HepG2 (cell line): ENCODE measurements around the gene TGM1. TPM values are rescaled to one million over a fixed set of nuclear protein-coding genes. Genes with fewer than 3 reads are reported as not detected.

Experiments used
- BHLHE40 ChIP-seq: IDR thresholded peaks from 2 replicates; pipeline ENCODE4 v1.6.1; 2011; ENCODE audit warnings: low read length, improper control_type of control experiment
- CEBPG ChIP-seq: IDR thresholded peaks from 2 replicates; pipeline ENCODE4 v1.6.1; 2016
- CREM ChIP-seq, 2 experiments: sonication (generic) in 1 of 2; formaldehyde crosslinking in 1 of 2; IDR thresholded peaks; 2 replicates each; pipeline versions ENCODE4 v1.4.0 to v1.6.1; 2016 to 2020; ENCODE audit warnings: antibody characterized with exemption in 1 of 2, mild to moderate bottlenecking in 1 of 2, missing genetic modification reagents in 1 of 2
- ELF4 ChIP-seq: sonication (generic); formaldehyde crosslinking; IDR thresholded peaks from 2 replicates; pipeline ENCODE4 v1.5.0; 2020; ENCODE audit warnings: missing genetic modification reagents, mild to moderate bottlenecking, moderate library complexity, borderline replicate concordance
- FOXJ3 ChIP-seq: sonication (generic); formaldehyde crosslinking; IDR thresholded peaks from 2 replicates; pipeline ENCODE4 v1.4.0; 2020; ENCODE audit warnings: missing genetic modification reagents, mild to moderate bottlenecking, borderline replicate concordance
- HNF4G ChIP-seq, 2 experiments: sonication (generic) in 1 of 2; formaldehyde crosslinking in 1 of 2; IDR thresholded peaks; 2 replicates each; pipeline versions ENCODE4 v1.4.0 to v1.6.1; 2011 to 2020; ENCODE audit warnings: borderline replicate concordance in 2 of 2, low read depth in 2 of 2, mild to moderate bottlenecking in 2 of 2, low read length in 1 of 2, missing genetic modification reagents in 1 of 2, moderate library complexity in 1 of 2
- KMT2B ChIP-seq: IDR thresholded peaks from 2 replicates; pipeline ENCODE4 v1.6.1; 2016; ENCODE audit warnings: missing genetic modification reagents, missing compliant biosample characterization
- MTA3 ChIP-seq: sonication (generic); formaldehyde crosslinking; IDR thresholded peaks from 2 replicates; pipeline ENCODE4 v1.4.0; 2020; ENCODE audit warnings: missing genetic modification reagents
- PPARG ChIP-seq: conservative IDR thresholded peaks from 2 replicates; pipeline ENCODE4 v1.6.1; 2016; ENCODE audit warnings: missing biosample characterization, missing genetic modification reagents
- RBAK ChIP-seq: sonication (generic); formaldehyde crosslinking; IDR thresholded peaks from 2 replicates; pipeline ENCODE4 v1.5.1; 2020; ENCODE audit warnings: mild to moderate bottlenecking, missing genetic modification reagents
- SALL1 ChIP-seq: sonication (generic); formaldehyde crosslinking; IDR thresholded peaks from 2 replicates; pipeline ENCODE4 v1.8.0; 2022; ENCODE audit warnings: mild to moderate bottlenecking, missing genetic modification reagents
- SAP130 ChIP-seq: IDR thresholded peaks from 2 replicates; pipeline ENCODE4 v1.6.1; 2016; ENCODE audit warnings: low read depth
- ZBTB1 ChIP-seq: sonication (generic); formaldehyde crosslinking; IDR thresholded peaks from 2 replicates; pipeline ENCODE4 v1.4.0; 2020; ENCODE audit warnings: missing genetic modification reagents, borderline replicate concordance
- ZFP1 ChIP-seq: IDR thresholded peaks from 2 replicates; pipeline ENCODE4 v1.6.1; 2016
- ZNF124 ChIP-seq: sonication (generic); formaldehyde crosslinking; IDR thresholded peaks from 2 replicates; pipeline ENCODE4 v1.4.0; 2020; ENCODE audit warnings: missing genetic modification reagents
- ZNF136 ChIP-seq: sonication (generic); formaldehyde crosslinking; IDR thresholded peaks from 2 replicates; pipeline ENCODE4 v1.8.1; 2022; ENCODE audit warnings: low read depth, mild to moderate bottlenecking, moderate library complexity, missing genetic modification reagents
- ZNF253 ChIP-seq: sonication (generic); formaldehyde crosslinking; IDR thresholded peaks from 2 replicates; pipeline ENCODE4 v1.8.0; 2022; ENCODE audit warnings: mild to moderate bottlenecking, missing genetic modification reagents, borderline replicate concordance
- ZNF431 ChIP-seq: sonication (generic); formaldehyde crosslinking; IDR thresholded peaks from 2 replicates; pipeline ENCODE4 v1.9.0; 2022; ENCODE audit warnings: missing genetic modification reagents, low read depth, mild to moderate bottlenecking, borderline replicate concordance
- ZNF569 ChIP-seq: sonication (generic); formaldehyde crosslinking; IDR thresholded peaks from 2 replicates; pipeline ENCODE4 v1.5.0; 2020; ENCODE audit warnings: mild to moderate bottlenecking, missing genetic modification reagents, moderate library complexity, borderline replicate concordance
- ZNF678 ChIP-seq: sonication (generic); formaldehyde crosslinking; IDR thresholded peaks from 2 replicates; pipeline ENCODE4 v1.4.0; 2020; ENCODE audit warnings: mild to moderate bottlenecking, missing genetic modification reagents
- ZNF792 ChIP-seq: IDR thresholded peaks from 2 replicates; pipeline ENCODE4 v1.6.1; 2016
- ZNF878 ChIP-seq: sonication (generic); formaldehyde crosslinking; IDR thresholded peaks from 2 replicates; pipeline ENCODE4 v1.8.1; 2023; ENCODE audit warnings: mild to moderate bottlenecking, missing genetic modification reagents, moderate library complexity
- ZUFSP ChIP-seq: sonication (generic); formaldehyde crosslinking; IDR thresholded peaks from 2 replicates; pipeline ENCODE4 v1.9.0; 2021; ENCODE audit warnings: missing genetic modification reagents, mild to moderate bottlenecking, borderline replicate concordance
- polyA plus RNA-seq, 8 experiments: library from polyadenylated mRNA; depleted of rRNA in 3 of 8; stranded (reverse) in 7 of 8; unstranded in 1 of 8; fragments of >200 nt; fragmentation: Illumina TruSeq in 4 of 8; extraction: Trizol in 4 of 8; gene quantifications; 2 replicates each; pipeline versions ENCODE4 v1.2.1 to v1.2.3, GENCODE V29; 2011 to 2016; ENCODE audit warnings: low read depth in 4 of 8, missing spikeins in 1 of 8, mixed read lengths in 1 of 8; ENCODE audit not compliant: insufficient read depth in 1 of 8
- total RNA-seq, 5 experiments: library from RNA; depleted of rRNA; stranded (reverse); fragments of >200 nt; fragmentation: Illumina TruSeq; extraction: Trizol; gene quantifications; 2 replicates each; pipeline ENCODE4 v1.2.3, GENCODE V29; 2016; ENCODE audit warnings: low read depth in 1 of 5
- TF ChIP-seq, protein P1 (sequence below): sonication (generic); formaldehyde crosslinking; IDR thresholded peaks from 2 replicates; pipeline ENCODE4 v1.5.1; 2020; ENCODE audit warnings: missing genetic modification reagents, mild to moderate bottlenecking, borderline replicate concordance
- TF ChIP-seq, protein P2 (sequence below): sonication (generic); formaldehyde crosslinking; IDR thresholded peaks from 2 replicates; pipeline ENCODE4 v1.4.0; 2020; ENCODE audit warnings: low read depth, missing genetic modification reagents

Gene TGM1
- total and polyA plus RNA-seq, 2 of the 13 experiments (the other 11 are each of a cell fraction or from before 2014, with no cell fraction given) = 3.2 to 10.6 TPM

- TF ChIP-seq ZUFSP (CRISPR knock-in tag) (no peak), BHLHE40 (0 out of 2 replicates have a peak, but pooled peaks have one; percentile 11), SAP130 (peak; percentile 90), ZNF431 (CRISPR knock-in tag) (peak; percentile 76; the same call in 1 of the 2 replicates), SALL1 (CRISPR knock-in tag) (peak; percentile 66), ZNF124 (CRISPR knock-in tag) (peak; percentile 99), HNF4G (IDR thresholded peaks at IDR 0.05; ENCODE audit: borderline replicate concordance, low read depth, low read length) (no peak), HNF4G (CRISPR knock-in tag; IDR thresholded peaks at IDR 0.05; ENCODE audit: borderline replicate concordance, low read depth) (peak; percentile 38; the same call in 1 of the 2 replicates), PPARG (CRISPR knock-in tag) (peak; percentile 51), ZNF878 (CRISPR knock-in tag) (no peak), CEBPG (peak; percentile 2; the same call in 1 of the 2 replicates), ZFP1 (CRISPR knock-in tag) (peak; percentile 79; the same call in 1 of the 2 replicates), KMT2B (CRISPR knock-in tag) (no peak; the same call in 1 of the 2 replicates), CREM (IDR thresholded peaks at IDR 0.05) (peak; percentile 100), CREM (CRISPR knock-in tag; IDR thresholded peaks at IDR 0.05) (0 out of 2 replicates have a peak, but pooled peaks have one; percentile 33), ZNF569 (CRISPR knock-in tag) (peak; percentile 82; the same call in 1 of the 2 replicates), ZBTB1 (CRISPR knock-in tag) (peak; percentile 85; the same call in 1 of the 2 replicates), ZNF253 (CRISPR knock-in tag) (0 out of 2 replicates have a peak, but pooled peaks have one; percentile 55), ZNF792 (peak; percentile 73), MTA3 (CRISPR knock-in tag) (no peak), RBAK (peak; percentile 39; the same call in 1 of the 2 replicates), ELF4 (CRISPR knock-in tag) (peak; percentile 100), FOXJ3 (CRISPR knock-in tag) (no peak), ZNF678 (no peak), ZNF136 (CRISPR knock-in tag) (peak; percentile 99; the same call in 1 of the 2 replicates)
- TF ChIP-seq, protein P1, sequence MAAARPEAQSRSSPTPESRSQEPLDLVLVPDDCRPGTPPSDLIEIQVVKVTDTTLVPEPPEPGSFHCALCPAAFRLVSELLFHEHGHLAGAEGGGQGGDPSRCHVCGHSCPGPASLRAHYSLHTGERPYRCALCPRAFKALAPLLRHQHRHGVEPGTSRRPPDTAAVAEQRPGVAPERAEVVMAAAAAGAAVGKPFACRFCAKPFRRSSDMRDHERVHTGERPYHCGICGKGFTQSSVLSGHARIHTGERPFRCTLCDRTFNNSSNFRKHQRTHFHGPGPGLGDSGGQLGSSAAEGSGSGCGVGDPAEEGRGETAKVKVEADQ = peak; percentile 98
- TF ChIP-seq, protein P2, sequence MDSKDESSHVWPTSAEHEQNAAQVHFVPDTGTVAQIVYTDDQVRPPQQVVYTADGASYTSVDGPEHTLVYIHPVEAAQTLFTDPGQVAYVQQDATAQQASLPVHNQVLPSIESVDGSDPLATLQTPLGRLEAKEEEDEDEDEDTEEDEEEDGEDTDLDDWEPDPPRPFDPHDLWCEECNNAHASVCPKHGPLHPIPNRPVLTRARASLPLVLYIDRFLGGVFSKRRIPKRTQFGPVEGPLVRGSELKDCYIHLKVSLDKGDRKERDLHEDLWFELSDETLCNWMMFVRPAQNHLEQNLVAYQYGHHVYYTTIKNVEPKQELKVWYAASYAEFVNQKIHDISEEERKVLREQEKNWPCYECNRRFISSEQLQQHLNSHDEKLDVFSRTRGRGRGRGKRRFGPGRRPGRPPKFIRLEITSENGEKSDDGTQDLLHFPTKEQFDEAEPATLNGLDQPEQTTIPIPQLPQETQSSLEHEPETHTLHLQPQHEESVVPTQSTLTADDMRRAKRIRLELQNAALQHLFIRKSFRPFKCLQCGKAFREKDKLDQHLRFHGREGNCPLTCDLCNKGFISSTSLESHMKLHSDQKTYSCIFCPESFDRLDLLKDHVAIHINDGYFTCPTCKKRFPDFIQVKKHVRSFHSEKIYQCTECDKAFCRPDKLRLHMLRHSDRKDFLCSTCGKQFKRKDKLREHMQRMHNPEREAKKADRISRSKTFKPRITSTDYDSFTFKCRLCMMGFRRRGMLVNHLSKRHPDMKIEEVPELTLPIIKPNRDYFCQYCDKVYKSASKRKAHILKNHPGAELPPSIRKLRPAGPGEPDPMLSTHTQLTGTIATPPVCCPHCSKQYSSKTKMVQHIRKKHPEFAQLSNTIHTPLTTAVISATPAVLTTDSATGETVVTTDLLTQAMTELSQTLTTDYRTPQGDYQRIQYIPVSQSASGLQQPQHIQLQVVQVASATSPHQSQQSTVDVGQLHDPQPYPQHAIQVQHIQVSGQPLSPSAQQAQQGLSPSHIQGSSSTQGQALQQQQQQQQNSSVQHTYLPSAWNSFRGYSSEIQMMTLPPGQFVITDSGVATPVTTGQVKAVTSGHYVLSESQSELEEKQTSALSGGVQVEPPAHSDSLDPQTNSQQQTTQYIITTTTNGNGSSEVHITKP (CRISPR knock-in tag) = peak; percentile 76; the same call in 1 of the 2 replicates
Observed at GRCh38 chr14:24232121-24232644, 30.8 kb downstream of the TGM1 start, which contains the start of gene NEDD8 (continued).
